CD4-positive, alpha-beta T cell treated with Interleukin-21 for 1 hour (primary cell): ENCODE results near the gene CREBZF.
"Not testable (repeated sequence)": the region's sequence is repeated elsewhere in the genome, so short reads cannot be mapped to it uniquely, and the experiment has no call there.

Source experiments
- DNase-seq: peaks from one replicate; pipeline ENCODE4 v3.0.0-alpha.2; 2020

The CREBZF gene

GRCh38 chr11:85664615-85665481 lies at the start of gene CREBZF:
CREBZF (minus strand) TSS chr11:85665129; CDS start chr11:85664875, 254 bp downstream.
- DNase-seq = peak; percentile 95

- no peak for DNase-seq
These were observed 48.0 kb upstream of the CREBZF start for GRCh38 chr11:85712953-85713352.

- DNase-seq = no peak
These were observed 46.0 kb upstream of the CREBZF start for GRCh38 chr11:85710917-85711316.

- no peak for DNase-seq
These were observed 45.2 kb upstream of the CREBZF start for GRCh38 chr11:85709941-85710702.

DNA sequence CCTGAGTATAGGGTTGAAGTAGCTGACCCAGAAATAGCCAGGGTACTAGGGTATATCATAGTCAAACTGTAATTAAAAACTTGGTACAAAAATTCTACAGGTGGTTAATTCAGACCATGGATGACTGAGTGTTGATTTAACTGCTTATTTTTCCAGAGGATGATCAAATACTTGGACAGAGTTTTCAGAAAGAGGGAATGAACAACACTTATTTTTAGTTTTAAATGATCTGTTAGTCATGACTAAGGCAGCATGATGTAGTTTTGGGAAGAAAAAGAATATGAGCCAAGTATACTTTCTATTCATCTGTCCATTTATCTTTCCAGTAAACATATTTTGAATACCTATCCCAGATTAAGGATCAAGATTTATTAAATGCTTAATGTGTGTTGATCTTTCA lies 40.9 kb upstream of the CREBZF start:
- DNase-seq = no peak

- no peak for DNase-seq
These were observed 40.0 kb upstream of the CREBZF start for GRCh38 chr11:85704967-85705366.

DNA sequence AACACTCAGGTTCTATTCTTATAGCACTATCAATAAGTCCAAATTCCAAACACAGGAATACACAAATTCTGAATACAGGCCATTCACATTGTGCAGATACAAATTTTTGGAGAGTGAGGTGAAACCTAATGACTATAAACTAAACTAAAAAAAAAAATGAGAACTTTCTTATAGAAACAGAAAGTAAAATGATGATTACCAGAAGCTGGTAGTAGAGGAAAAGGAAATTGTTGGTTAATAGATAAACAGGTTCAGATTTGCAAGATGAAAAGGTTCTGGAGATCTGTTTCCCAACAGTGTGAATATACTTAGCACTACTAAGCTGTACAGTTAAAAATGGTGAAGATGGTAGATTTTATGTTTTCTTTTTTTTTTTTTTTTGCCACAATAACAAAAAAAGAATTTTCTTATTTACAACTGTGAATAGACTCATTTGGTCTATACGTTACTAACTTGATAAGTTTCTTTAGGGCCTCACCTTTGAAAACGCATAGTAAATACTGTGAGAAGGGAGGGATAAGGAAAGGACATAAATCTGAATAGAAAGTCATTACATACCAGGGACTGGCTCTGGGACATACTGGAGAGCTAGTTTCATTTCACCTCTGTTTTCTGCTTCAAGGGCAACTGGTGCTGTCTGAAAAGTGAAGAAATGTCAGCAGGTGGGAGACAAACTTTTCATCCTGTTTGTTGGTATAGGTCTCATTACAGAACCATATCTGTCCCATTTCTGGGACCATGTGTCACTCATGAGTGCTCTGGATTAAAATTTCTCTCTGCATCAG lies 35.2 kb upstream of the CREBZF start:
- peak; percentile 44 for DNase-seq

GRCh38 chr11:85698195-85698594 lies 33.3 kb upstream of the CREBZF start:
- no peak for DNase-seq

- DNase-seq = no peak
These were observed 32.8 kb upstream of the CREBZF start for GRCh38 chr11:85697747-85698146.

DNA sequence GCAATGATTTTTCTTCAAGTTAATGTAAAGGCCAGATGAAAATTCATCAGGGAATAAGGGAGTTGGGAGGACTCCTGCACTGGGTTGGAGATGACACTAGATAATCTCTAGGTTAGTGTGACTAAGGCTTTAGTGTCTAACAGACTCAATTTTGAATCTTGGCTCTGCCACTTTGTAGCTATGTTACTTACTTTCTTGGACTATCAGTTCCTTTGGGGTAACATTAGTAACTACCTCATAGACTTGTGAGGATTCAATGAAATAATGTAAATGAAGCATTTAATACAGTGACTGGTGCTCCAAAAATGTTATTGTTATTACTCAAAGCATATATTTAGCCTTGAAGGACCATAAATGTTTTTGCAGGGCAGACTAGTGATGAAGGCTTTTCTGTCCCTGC lies 30.6 kb upstream of the CREBZF start:
- no peak for DNase-seq

- peak; percentile 60 for DNase-seq
These were observed 29.6 kb upstream of the CREBZF start for GRCh38 chr11:85694385-85694980.

- no peak for DNase-seq
These were observed 21.0 kb upstream of the CREBZF start, which contains the start of gene CCDC89 for GRCh38 chr11:85685820-85686459. CCDC89 (minus strand) TSS chr11:85686195; CDS start chr11:85686130, 65 bp downstream.

DNA sequence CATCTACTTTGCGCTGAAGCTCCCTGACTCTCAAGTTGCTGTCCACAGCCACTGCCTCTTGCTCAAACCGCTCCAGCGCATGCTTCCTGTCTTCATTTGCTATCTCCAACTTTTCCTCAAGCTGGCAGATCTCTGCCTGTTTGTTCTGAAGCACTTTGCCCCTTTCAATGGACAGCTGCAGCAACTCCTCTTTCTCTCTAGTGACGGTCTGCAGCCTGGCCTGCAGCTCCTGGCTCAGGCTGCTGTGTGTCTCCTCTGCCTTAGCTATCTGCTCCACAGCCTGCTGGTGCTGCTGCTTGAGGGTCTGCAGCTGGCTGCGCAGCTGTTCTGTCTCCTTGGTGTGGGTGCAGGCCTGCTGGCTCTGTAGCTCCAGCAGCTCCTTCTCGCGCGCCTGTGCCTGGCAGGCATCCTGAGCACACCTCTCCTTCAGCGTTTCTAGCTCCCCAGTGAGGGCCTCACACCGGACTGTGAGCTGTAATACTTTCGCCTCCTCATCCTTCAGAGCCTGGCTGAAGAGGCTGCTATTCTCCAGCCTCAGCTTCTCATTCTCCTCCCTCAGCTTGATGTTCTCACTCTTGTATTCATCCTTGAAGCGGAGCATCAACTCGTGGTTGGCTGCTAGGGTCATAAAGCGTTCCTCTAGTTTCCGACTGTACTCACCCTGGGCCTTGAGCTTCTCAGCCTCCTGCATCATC lies 20.3 kb upstream of the CREBZF start:
- DNase-seq = no peak

DNA sequence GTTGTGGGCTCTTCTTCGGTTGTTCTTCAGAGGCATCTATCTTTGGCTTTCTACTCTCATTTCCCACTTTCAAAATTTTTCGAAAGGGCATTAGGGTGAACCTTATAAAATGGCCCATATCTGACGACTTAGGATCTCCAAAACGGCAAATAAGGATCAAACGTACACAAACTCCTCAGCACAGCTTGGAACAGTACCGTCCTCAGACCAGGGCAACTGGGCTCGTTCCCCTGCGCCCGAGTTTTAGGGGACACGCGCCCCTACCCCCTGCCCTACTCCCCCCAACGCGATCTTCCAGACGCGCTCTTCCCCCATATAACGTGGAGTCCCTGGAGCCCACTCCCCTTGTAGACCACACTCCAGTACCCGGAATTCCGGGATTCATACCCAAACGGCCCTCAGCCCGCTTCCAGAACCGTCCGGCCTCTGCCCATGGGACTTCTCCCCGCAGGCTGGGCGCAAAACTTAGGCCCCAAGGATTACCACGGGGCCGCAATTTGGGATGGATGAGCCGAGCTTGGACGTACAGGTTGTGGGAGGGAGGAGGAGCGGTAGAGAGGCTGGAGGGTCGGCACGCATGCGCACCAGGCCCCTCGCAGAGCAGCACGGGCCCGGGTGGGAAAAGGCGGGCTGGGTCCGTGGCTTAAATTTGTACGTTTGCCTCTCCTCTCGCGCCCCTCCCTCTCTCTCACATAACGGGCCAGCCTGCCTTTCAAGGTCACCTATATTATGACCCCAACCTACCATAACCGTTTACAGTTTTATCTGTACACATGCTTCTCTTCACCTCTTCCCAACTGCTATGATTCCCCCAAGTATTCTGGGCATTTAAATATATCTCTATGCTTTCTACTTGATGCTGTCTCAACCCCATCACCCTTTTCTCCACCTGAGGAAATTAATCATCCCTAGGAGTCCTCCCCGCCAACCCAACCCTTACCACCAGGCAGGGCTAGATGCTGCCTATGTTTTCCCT lies 17.7 kb upstream of the CREBZF start:
- DNase-seq = peak; percentile 65

GRCh38 chr11:85680897-85681296 lies 16.0 kb upstream of the CREBZF start:
- DNase-seq = peak; percentile 10

DNA sequence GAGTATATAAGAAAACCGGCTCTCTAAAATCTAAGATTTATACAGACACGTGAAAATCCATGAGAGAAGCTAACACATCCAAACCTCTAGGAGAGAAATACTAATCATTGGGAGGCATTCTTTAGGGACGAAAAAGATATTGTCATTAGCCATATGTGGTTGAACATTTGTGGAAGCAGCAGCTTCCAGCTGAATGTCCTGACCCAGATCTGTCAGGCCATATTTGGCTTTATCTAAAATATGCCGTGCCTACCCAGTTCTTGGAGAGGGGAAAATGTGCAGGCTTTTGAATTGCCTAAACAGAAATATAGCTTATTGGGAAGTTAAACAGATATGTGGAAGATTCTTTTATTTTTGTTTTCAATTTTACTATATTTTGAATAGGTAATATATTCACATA lies 14.6 kb upstream of the CREBZF start:
- no peak for DNase-seq

- no peak for DNase-seq
These were observed 8.5 kb upstream of the CREBZF start for GRCh38 chr11:85673393-85673792.

GRCh38 chr11:85672105-85672902 lies 7.4 kb upstream of the CREBZF start:
- no peak for DNase-seq

GRCh38 chr11:85670949-85671663 lies 6.2 kb upstream of the CREBZF start:
- not testable (repeated sequence) for DNase-seq
